HepG2 (cell line): ENCODE data around the gene TBC1D22A. TPM values are rescaled to one million over a fixed set of nuclear protein-coding genes. Genes with fewer than 3 reads are reported as not detected.

Experiments used
- CC2D1A ChIP-seq: sonication (generic); formaldehyde crosslinking; IDR thresholded peaks from 2 replicates; pipeline ENCODE4 v1.8.1; 2023; ENCODE audit warnings: mild to moderate bottlenecking, missing genetic modification reagents
- HOXD1 ChIP-seq: sonication (generic); formaldehyde crosslinking; IDR thresholded peaks from 2 replicates; pipeline ENCODE4 v1.5.0; 2020; ENCODE audit warnings: missing genetic modification reagents
- KDM5A ChIP-seq: fragments of 200-600 bp; sonication (generic); IDR thresholded peaks from 2 replicates; pipeline ENCODE4 v1.7.0; 2018; ENCODE audit warnings: antibody characterized with exemption, mild to moderate bottlenecking, low read length, borderline replicate concordance
- NAIF1 ChIP-seq: sonication (generic); formaldehyde crosslinking; IDR thresholded peaks from 2 replicates; pipeline ENCODE4 v1.5.0; 2020; ENCODE audit warnings: mild to moderate bottlenecking, missing genetic modification reagents, borderline replicate concordance
- RCOR2 ChIP-seq: IDR thresholded peaks from 2 replicates; pipeline ENCODE4 v1.6.1; 2016; ENCODE audit warnings: missing biosample characterization, missing genetic modification reagents
- SMARCC2 ChIP-seq: fragments of 450-650 bp; IDR thresholded peaks from 2 replicates; pipeline ENCODE4 v1.6.1; 2017; ENCODE audit warnings: antibody characterized with exemption, mild to moderate bottlenecking
- TEF ChIP-seq: sonication (generic); formaldehyde crosslinking; IDR thresholded peaks from 2 replicates; pipeline ENCODE4 v1.5.0; 2020; ENCODE audit warnings: missing genetic modification reagents
- ZBTB34 ChIP-seq: sonication (generic); formaldehyde crosslinking; IDR thresholded peaks from 2 replicates; pipeline ENCODE4 v1.8.0; 2022; ENCODE audit warnings: mild to moderate bottlenecking, missing genetic modification reagents
- ZFY ChIP-seq: sonication (generic); formaldehyde crosslinking; IDR thresholded peaks from 2 replicates; pipeline ENCODE4 v1.4.0; 2020; ENCODE audit warnings: missing genetic modification reagents
- ZMYM4 ChIP-seq: sonication (generic); formaldehyde crosslinking; IDR thresholded peaks from 2 replicates; pipeline ENCODE4 v1.8.1; 2023; ENCODE audit warnings: mild to moderate bottlenecking, missing genetic modification reagents
- ZNF256 ChIP-seq: sonication (generic); formaldehyde crosslinking; conservative IDR thresholded peaks from 2 replicates; pipeline ENCODE4 v1.4.0; 2020; ENCODE audit warnings: missing genetic modification reagents
- ZNF530 ChIP-seq: sonication (generic); formaldehyde crosslinking; IDR thresholded peaks from 2 replicates; pipeline ENCODE4 v1.5.0; 2020; ENCODE audit warnings: low read depth, mild to moderate bottlenecking, missing genetic modification reagents
- ZNF746 ChIP-seq: sonication (generic); formaldehyde crosslinking; IDR thresholded peaks from 2 replicates; pipeline ENCODE4 v1.8.0; 2022; ENCODE audit warnings: mild to moderate bottlenecking, missing genetic modification reagents
- polyA plus RNA-seq, 8 experiments: library from polyadenylated mRNA; depleted of rRNA in 3 of 8; stranded (reverse) in 7 of 8; unstranded in 1 of 8; fragments of >200 nt; fragmentation: Illumina TruSeq in 4 of 8; extraction: Trizol in 4 of 8; gene quantifications; 2 replicates each; pipeline versions ENCODE4 v1.2.1 to v1.2.3, GENCODE V29; 2011 to 2016; ENCODE audit warnings: low read depth in 4 of 8, missing spikeins in 1 of 8, mixed read lengths in 1 of 8; ENCODE audit not compliant: insufficient read depth in 1 of 8
- total RNA-seq, 5 experiments: library from RNA; depleted of rRNA; stranded (reverse); fragments of >200 nt; fragmentation: Illumina TruSeq; extraction: Trizol; gene quantifications; 2 replicates each; pipeline ENCODE4 v1.2.3, GENCODE V29; 2016; ENCODE audit warnings: low read depth in 1 of 5
- TF ChIP-seq, protein P1 (sequence below): sonication (generic); formaldehyde crosslinking; IDR thresholded peaks from 2 replicates; pipeline ENCODE4; 2020; ENCODE audit warnings: missing genetic modification reagents, mild to moderate bottlenecking, borderline replicate concordance
- TF ChIP-seq, protein P2 (sequence below): sonication (generic); formaldehyde crosslinking; IDR thresholded peaks from 2 replicates; pipeline ENCODE4 v1.4.0; 2020; ENCODE audit warnings: low read depth, missing genetic modification reagents
- TF ChIP-seq, protein P3 (sequence below): sonication (generic); formaldehyde crosslinking; IDR thresholded peaks from 2 replicates; pipeline ENCODE4 v1.8.0; 2022; ENCODE audit warnings: mild to moderate bottlenecking, missing genetic modification reagents, moderate library complexity

Gene TBC1D22A
- total and polyA plus RNA-seq, 2 of the 13 experiments (the other 11 are each of a cell fraction or from before 2014, with no cell fraction given) = 17.3 to 18.0 TPM

DNA sequence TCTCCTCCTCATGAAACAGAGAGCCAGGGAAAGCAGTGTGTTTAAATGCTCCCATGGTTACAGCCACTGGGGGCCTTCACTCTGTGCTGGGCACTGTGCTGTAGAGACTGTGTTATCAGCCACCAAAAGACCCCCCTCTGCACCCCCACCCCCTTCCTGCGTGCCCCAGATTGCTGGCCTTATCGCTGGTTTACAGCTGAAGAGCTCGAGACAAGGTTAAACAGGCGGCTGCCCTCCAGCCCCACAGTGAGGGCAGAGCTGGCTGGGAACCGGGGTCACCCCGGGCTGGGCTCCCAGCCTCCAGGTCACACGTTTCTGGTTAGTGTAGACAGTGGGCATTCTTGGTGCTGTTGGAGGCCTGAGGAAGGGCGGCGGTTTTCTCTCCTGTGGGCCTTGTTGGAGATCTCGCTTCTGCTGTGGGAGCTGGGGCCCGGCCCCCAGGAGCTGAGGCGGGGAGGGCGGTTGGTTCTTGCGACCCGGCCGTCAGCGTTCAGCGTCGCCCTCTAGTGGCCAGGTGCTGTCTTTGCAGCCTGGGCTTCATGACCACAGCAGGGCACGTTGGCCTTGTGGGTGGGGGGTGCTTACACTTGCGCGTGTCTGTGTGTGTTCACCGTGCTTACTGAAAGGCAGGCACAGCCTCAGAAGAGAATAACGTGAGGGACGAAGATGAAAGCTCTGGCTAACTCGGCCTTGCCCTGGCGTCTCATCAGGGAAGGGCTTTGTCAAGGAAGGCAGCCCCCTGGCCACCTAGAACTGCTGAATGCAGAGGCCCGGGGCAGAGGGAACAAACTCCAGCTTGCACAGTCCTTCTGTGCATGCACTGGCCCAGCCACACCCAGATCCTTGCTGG is 40.8 kb downstream of the TBC1D22A start (continued):
- TF ChIP-seq, protein P1, sequence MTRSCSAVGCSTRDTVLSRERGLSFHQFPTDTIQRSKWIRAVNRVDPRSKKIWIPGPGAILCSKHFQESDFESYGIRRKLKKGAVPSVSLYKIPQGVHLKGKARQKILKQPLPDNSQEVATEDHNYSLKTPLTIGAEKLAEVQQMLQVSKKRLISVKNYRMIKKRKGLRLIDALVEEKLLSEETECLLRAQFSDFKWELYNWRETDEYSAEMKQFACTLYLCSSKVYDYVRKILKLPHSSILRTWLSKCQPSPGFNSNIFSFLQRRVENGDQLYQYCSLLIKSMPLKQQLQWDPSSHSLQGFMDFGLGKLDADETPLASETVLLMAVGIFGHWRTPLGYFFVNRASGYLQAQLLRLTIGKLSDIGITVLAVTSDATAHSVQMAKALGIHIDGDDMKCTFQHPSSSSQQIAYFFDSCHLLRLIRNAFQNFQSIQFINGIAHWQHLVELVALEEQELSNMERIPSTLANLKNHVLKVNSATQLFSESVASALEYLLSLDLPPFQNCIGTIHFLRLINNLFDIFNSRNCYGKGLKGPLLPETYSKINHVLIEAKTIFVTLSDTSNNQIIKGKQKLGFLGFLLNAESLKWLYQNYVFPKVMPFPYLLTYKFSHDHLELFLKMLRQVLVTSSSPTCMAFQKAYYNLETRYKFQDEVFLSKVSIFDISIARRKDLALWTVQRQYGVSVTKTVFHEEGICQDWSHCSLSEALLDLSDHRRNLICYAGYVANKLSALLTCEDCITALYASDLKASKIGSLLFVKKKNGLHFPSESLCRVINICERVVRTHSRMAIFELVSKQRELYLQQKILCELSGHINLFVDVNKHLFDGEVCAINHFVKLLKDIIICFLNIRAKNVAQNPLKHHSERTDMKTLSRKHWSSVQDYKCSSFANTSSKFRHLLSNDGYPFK = 0 out of 2 replicates have a peak, but pooled peaks have one; percentile 17
- TF ChIP-seq, protein P2, sequence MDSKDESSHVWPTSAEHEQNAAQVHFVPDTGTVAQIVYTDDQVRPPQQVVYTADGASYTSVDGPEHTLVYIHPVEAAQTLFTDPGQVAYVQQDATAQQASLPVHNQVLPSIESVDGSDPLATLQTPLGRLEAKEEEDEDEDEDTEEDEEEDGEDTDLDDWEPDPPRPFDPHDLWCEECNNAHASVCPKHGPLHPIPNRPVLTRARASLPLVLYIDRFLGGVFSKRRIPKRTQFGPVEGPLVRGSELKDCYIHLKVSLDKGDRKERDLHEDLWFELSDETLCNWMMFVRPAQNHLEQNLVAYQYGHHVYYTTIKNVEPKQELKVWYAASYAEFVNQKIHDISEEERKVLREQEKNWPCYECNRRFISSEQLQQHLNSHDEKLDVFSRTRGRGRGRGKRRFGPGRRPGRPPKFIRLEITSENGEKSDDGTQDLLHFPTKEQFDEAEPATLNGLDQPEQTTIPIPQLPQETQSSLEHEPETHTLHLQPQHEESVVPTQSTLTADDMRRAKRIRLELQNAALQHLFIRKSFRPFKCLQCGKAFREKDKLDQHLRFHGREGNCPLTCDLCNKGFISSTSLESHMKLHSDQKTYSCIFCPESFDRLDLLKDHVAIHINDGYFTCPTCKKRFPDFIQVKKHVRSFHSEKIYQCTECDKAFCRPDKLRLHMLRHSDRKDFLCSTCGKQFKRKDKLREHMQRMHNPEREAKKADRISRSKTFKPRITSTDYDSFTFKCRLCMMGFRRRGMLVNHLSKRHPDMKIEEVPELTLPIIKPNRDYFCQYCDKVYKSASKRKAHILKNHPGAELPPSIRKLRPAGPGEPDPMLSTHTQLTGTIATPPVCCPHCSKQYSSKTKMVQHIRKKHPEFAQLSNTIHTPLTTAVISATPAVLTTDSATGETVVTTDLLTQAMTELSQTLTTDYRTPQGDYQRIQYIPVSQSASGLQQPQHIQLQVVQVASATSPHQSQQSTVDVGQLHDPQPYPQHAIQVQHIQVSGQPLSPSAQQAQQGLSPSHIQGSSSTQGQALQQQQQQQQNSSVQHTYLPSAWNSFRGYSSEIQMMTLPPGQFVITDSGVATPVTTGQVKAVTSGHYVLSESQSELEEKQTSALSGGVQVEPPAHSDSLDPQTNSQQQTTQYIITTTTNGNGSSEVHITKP (CRISPR knock-in tag) = no peak
- TF ChIP-seq ZFY (CRISPR knock-in tag) = 0 out of 2 replicates have a peak, but pooled peaks have one; percentile 18
- TF ChIP-seq HOXD1 (CRISPR knock-in tag) = no peak
- no peak for TF ChIP-seq ZNF746 (CRISPR knock-in tag)
- TF ChIP-seq, protein P3, sequence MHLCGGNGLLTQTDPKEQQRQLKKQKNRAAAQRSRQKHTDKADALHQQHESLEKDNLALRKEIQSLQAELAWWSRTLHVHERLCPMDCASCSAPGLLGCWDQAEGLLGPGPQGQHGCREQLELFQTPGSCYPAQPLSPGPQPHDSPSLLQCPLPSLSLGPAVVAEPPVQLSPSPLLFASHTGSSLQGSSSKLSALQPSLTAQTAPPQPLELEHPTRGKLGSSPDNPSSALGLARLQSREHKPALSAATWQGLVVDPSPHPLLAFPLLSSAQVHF (CRISPR knock-in tag) = no peak
- TF ChIP-seq NAIF1 = no peak
- no peak for TF ChIP-seq TEF
- TF ChIP-seq KDM5A = no peak
- TF ChIP-seq RCOR2 = no peak
- TF ChIP-seq ZBTB34 = no peak
- TF ChIP-seq SMARCC2 = no peak
- TF ChIP-seq ZNF530 (CRISPR knock-in tag) = no peak
- TF ChIP-seq CC2D1A = no peak
- TF ChIP-seq ZMYM4 (CRISPR knock-in tag) = peak; percentile 42; the same call in 1 of the 2 replicates
- TF ChIP-seq ZNF256 (CRISPR knock-in tag) = no peak
